GM21737 (cell line): ENCODE results near the gene KRT37.
"Not testable (repeated sequence)": the region's sequence is repeated elsewhere in the genome, so short reads cannot be mapped to it uniquely, and the experiment has no call there.

Experiments used
- ATAC-seq: cut with Tn5 transposase; IDR thresholded peaks from one replicate; pipeline ENCODE4 v1.9.1; 2021; ENCODE audit warnings: mild to moderate bottlenecking, moderate library complexity; ENCODE audit not compliant: unreplicated experiment

Gene KRT37

DNA sequence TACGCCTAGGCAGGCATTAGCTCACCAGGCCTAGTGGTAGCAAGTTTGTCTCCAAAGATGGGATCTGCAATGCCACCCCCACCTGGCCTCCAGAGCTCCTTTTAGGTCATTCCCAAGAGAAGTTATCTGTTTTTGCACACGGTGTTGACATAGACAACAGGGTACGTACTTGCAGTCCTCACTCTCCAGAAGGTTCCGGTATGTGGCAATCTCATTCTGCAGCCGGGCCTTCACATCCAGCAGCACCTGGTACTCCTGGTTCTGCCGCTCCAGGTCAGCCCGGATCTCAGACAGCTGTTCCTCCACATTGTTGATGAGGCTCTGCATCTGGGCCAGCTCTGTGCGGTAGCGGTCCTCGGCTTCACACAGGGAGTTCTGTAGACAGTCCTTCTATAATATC is 17.2 kb downstream of the KRT37 start:
- ATAC-seq: no peak

DNA sequence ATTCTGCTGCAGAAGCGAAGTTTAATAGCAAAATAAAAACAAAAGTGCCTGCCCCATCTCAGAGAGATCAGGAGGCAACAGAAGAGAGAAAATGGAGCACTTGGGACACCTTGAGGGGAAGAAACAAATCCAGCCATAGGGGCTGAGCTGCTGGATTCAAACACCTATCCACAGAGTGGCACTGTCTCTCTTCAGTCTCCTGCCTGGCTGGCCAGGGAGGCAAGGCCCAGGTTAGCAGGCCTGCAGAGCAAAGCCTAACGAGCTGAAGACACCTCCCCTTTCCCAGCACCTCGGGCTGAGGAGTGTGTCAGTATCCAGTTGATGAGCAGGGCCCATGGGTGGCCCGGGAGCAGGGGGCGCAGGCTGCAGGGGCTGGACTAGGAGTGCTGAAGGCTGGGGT is 18.2 kb downstream of the KRT37 start:
- ATAC-seq: no peak

DNA sequence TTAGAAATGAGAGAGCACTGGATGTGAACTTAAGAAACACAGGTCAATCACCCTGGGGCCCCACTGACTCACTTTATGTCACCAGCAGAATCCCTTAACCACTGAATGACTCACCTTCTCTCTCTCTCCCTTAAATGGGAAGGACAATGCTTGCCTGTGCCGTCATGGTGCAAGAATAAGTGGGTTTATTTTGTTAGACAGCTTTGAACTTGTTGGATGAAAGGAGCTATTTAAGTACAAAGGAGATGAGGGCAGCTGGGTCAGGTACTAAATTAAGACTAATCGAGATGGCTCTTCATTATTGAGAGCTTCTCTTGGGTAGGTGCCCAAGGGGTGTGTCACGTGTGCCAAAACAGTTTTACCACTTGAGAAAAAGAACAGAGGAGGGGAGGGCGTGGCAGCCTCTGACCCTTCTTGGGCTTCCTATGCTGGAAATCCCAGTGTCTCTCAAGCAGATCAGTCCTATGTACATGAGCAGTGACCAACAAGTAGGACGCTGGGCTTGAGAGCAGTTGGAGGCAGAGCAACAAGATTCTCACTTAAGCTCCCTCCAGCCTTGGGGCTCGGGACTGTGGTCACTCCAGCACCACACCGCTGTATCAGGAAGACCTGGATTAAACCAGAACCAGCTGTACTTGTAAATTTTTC is 20.2 kb downstream of the KRT37 start:
- ATAC-seq: no peak

DNA sequence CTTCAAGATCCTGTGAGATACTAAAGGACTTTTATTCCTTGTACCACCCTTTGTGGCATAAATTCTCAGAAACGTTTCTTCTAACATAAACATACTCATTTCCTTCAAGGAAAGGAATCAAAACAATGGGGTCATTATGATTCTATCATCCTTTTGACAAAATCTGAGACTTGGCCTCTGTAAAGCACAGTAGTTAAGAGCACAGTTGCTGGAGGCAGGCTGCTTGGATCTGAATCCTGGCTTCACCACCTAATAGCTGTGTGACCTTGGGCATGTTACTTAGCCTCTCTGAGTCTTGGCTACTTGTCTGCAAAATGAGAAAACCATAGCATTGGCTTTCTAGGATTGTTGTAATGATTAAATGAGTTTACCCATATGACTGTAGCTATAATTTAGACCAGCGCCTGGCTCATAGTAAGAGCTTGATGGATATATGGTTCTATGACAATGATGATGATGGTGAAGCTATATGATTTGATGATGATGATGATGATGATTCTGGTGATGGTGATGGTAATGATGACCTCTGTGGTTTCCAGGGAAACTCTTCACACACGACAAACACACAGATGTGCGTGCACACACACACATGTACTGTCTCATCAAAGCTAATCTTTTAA is 20.9 kb downstream of the KRT37 start:
- ATAC-seq: no peak

DNA sequence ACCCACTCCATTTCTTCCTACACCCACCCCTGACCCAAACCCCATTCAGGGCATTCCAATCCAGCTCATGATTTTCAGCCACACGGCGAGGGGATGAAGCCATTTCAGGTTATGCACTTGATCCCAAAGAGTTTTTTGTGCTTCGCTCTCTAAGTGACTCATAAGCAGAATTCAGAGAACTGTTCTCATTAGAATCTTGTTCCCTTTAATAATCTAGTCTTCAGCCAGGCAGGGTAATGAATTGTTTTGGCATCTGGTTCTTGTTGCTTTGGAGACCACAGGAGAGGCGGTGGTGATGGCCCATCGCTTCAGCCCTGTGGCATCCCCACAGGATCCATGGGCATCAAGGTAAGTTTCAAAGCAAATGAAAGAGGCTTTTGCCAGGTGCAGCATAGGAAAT is 22.2 kb downstream of the KRT37 start:
- ATAC-seq: no peak

DNA sequence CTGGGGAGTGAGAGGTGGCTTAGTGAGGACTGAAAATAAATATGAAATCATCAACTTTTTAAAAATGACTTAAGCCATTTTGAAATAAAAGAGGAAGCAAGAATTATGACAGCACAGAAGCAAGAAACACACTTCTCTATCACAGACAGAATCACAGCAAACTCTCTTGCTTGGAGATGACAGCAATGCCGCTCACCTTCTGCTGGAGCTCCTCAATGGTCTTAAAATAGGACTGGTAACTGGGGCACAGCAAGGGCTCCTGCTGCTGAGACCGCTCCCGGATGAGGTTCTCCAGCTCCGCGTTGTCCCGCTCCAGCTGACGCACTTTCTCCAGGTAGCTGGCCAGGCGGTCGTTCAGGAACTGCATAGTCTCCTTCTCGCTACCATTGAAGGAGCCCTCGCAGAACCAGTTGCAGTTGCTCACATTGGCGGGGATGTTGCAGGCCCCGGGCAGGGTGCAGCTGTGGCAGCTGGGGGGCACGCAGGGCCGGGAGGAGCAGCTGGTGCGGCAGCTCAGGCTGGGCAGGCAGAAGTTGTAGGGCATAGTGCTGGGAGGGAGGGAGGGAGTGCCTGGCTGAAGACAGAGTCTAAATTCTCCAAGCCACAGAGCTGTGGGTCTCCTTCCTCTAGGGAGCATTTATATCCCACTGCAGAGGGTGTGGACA is 27.3 kb downstream of the KRT37 start, which contains the start of gene KRT31:
Gene KRT31 (minus strand): TSS at position 613 of the 665 bp plus-strand sequence. CDS start 69 bp downstream, at position 544.
- ATAC-seq: no peak

DNA sequence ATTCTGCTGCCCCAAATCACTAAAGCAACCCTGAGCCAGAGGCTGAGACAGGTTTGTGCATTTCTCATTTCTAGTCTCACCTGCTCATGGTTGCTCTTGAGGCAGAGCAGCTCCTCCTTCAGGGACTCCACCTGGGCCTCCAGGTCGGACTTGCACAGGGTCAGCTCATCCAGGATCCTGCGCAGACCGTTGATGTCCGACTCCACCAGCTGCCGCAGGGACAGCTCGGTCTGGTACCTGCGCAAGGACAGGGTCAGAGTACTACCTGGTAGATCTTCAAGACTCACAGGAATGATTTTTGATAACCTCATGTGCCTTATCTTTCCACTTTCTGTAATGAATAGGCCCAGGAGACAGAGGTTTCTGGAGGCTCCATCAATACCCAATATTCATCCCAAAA is 28.0 kb downstream of the KRT37 start:
- ATAC-seq: no peak

DNA sequence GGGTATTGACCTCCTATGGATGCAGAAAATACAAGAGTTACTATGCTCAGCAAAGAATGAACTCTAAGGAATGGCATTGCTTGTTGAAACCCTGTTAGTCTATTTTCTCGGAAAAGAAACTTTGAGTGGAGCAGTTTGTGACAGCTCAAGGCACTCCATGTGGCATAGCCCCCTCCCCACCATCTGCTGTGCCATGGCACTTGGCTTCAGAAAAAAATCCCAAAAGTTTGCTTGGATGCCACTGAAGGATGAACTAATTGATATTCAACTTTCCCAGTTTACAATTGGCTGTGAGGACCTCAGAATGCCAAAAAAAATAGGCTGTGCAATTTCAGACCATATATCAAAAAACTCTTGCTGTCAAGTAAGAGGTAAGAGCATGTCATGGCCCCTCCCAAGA is 28.8 kb downstream of the KRT37 start:
- no peak for ATAC-seq

DNA sequence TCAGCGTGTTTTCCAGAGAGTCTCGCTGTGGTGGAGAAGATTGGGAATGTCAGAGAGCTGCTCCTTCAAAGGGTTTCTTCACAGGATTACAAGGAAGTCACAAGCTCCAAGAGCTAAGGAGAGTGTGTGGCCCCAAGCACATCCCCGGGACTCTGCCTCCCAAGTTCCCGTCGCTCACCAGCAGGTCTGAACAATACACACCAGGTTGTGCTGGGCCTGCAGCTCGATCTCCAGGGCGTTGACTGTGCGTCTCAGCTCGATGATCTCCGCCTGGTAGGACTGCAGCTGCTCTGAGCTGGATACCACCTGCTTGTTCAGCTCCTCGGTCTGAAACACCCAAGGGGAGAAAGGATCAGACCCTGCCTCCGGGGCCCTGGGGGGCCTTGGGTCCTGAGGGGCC is 29.3 kb downstream of the KRT37 start:
- ATAC-seq: not testable (repeated sequence)

DNA sequence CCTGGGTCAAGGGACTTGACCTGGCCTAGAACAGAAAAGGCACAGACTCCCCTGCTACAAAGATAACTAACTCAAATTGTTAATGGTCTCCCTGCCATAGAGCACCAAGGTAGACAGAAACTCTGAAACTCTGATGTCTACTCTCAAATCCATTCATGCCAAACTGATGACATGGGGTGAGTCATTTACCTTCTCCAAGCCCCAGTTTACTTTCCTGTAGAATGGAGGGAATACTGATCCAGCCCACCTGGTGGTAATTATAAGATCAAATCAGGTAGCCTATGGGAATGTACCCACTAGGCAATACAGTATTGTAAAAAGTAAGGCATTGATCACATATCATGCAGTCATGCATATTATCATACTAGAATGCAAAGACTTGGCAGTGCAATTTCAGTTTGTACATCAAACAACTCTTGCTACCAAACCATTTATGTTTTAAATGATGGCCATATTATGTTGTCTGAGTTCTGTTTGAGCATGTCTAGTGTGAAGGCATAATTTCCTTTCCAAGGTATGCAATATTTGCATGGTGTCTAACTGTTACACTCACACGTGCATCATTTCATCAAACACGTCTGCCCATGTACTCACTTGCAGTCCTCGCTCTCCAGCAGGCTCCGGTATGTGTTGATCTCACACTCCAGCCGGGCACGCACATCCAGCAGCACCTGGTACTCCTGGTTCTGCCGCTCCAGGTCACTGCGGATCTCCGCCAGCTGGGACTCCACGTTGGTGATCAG is 30.0 kb downstream of the KRT37 start:
- ATAC-seq: no peak

DNA sequence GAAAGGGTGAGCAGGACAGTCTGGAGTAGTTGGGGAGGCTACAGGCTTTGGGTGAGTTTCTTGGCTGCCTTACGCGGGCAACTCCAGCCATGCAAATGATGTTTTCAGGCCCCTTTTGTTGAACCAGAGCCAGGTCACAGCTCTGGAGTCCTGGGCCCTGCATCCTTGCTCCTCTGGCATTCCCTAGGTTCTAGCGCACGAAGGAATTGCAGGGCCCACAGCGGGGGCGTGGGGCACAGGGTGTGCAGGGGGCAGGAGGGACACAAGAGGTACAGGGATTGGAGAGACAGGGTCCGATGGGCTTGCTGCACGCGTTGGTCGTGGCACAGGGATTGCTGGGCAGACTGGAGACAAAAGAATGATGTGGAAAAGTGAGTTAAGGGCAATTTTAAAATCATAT is 30.6 kb downstream of the KRT37 start:
- no peak for ATAC-seq

DNA sequence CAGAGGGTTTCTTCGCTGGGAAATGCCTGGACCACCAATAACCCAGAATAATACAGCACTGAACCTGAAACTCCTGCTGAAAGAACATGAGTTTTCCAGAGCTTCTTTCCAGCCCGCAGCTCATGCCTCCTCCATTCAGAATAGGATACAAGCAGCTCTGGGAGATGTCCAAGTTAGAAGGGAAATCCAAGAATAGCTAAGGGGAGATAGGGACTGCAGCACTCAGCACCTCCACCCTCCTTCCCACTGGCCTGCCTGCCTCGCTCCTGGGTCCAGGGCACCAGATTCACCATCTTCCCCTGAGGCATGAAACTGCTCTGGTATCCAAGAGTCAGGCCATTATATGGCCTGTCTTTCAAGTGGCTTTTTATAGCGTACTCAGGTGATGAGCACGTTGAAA is 31.1 kb downstream of the KRT37 start:
- ATAC-seq: no peak

DNA sequence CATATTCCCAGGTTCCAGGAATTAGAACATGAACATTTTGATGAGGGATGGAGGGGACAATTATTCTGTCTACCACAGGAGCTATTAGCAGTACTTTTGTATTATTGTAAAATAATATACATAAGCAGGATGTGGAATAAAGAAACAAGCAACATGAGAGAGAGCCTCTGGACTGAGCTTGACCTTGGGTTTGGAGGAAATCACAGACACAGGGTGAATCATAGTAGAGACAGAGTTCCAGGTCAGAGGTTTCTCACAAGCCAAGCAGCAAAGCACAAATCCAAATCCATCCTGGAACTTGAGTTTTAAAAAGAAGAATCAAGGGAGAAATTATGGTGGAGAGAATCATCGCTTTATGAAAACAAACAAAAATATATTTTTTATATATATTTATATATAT is 32.1 kb downstream of the KRT37 start:
- ATAC-seq: no peak

DNA sequence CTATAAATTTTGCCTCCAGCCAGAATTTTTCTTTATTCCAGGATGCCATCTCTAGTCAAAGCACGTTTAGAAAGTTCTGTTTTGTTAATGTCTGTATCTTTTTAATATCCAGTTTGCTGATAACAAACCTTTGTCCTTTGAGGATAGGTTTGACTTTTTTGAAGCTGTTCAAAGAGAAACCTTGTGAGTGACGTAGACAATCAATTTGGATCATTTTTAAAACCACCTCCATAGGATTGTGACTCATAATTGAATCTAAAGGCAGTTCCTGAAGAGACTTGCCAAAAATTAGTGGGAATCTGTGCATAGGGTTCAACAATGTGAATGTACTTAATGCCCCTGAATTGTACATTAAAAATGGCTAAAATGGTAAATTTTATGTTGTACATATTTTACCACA is 32.9 kb downstream of the KRT37 start:
- ATAC-seq: no peak

DNA sequence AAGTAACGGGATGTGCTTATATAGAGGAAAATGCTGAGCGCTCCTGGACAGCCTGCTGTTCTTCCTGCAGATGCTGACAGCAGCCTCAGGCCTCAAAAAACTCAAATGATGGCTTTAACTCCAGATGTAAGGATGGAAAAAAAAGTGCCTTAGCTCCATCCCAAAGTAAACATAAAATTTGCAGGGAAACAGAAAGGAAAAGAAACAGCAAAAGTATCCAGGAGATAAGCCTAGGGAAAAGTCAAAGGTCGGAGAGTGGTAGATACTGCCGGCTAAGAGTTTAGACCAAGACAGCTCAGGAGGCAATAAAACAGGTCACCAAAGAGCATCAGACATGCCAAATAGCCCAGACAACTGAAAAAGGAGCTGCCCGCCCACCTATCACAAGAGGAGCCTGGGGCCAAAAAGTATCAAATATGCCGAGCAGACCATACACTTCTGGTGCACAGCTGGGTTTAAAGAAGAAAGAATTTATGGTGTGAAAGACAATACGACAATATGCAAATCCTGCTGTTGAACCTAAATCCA is 33.9 kb downstream of the KRT37 start:
- no peak for ATAC-seq

DNA sequence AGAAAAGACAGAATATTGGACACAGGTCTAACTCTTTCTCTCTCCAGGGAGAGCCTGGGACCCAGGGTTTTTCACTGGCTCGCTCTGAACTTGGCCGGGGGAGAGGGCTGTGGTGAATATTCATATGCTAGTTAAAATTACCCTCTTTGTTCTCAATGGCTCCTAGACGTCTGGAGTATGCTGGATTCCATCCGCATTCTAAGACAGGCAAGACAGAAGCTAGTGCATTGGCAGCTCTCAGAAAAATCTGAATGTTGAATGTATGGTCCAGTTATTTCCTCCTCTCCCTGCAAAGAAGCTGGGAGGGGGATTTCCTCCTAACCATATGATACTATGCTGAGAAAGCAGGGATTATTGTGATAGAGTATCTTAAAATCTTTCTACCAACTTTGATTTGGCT is 36.7 kb downstream of the KRT37 start:
- ATAC-seq: no peak

DNA sequence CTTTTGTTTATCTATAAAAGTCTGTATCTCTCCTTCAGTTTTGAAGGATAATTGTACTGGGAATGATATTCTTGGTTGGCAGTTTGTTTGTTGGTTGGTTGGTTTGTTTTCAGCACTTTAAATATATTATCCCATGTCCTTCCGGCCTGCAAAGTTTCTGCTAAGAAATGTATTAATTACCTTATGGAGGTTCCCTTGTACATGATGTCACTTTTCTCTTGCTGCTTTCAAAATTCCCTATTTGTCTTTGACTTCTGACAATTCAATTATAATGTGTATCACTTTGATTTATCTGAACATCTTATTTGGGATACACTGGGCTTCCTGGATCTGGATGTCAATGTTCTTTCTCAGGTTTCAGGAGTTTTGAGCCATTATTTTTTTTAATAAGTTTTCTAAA is 38.2 kb downstream of the KRT37 start:
- no peak for ATAC-seq

DNA sequence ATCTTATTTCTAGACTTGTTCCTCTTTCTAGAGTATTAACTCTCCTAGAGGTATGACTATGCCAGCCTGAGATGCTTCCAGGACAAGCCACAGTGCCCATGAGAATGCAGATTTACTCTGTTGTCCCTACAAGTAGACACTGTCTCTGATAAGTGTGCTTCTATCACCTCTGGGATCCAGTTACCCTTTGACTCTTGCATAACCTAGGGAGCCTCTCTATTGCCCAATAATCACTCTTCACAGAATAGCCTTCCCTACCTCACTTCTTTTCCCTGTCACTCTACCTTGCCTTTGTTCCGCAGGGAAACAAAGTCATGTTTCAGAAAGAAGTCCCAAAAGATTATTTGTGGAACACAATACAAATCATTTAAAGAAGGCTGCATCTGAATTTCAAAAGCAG is 40.7 kb downstream of the KRT37 start:
- ATAC-seq: no peak

DNA sequence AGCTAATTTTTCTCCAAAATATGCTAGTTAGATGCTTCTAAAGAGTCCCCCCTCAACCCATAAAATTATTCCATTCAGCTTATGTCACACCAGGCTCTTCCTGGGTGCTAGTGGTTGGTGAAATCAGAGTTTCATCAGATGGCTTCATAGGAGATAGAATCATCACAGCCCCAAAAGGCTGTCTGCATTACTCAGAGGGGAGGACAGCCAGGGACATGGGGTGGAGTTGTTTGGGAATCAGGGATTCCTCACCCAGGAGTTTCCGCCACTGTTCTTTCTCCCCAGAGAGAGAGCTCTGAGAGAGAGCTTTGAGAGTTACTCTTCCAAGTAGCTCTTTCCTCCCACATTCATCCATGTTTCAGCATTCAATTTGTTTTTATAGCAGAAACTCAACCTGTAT is 42.0 kb downstream of the KRT37 start:
- no peak for ATAC-seq

DNA sequence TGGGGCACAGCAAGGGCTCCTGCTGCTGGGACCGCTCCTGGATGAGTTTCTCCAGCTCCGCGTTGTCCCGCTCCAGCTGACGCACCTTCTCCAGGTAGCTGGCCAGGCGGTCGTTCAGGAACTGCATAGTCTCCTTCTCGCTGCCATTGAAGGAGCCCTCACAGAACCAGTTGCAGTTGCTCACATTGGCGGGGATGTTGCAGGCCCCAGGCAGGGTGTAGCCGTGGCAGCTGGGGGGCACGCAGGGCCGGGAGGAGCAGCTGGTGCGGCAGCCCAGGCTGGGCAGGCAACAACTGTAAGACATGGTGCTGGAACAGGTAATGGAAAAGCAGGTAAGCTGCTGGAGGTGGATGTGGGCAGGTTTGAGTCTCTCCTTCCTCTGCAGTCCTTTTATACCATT is 42.4 kb downstream of the KRT37 start, which contains the start of gene KRT34:
Gene KRT34 (minus strand): TSS at position 364 of the 400 bp plus-strand sequence. CDS start 60 bp downstream, at position 304.
- not testable (repeated sequence) for ATAC-seq

DNA sequence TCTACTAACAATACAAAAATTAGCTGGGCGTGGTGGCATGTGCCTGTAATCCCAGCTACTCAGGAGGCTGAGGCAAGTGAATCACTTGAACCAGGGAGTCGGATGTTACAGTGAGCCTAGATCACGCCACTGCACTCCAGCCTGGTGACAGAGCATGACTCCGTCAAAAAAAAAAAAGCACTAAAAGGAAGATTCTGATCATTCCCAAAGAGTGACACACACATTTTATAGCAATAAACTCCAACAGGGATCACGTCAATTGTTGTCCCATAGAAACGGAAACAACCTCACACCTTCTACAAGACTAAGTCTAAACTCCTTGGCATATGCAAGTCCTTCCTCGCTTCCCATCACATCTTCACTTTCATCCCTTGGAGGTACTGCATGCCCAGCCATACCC is 44.3 kb downstream of the KRT37 start:
- not testable (repeated sequence) for ATAC-seq
